IPS-15b (cell line): Measurements from ENCODE around the gene IPO11.
"Not testable (repeated sequence)": the region's sequence is repeated elsewhere in the genome, so short reads cannot be mapped to it uniquely, and the experiment has no call there.

Experiments
- H3K27me3 ChIP-seq: one replicate; pipeline ENCODE4 v1.6.1; 2013; ENCODE audit warnings: low read length; ENCODE audit not compliant: control insufficient read depth, insufficient read depth
- H3K36me3 ChIP-seq: one replicate; pipeline ENCODE4 v1.6.1; 2013; ENCODE audit warnings: low read length; ENCODE audit not compliant: control insufficient read depth, insufficient read depth
- H3K4me1 ChIP-seq: one replicate; pipeline ENCODE4 v1.6.1; 2013; ENCODE audit warnings: mild to moderate bottlenecking, low read length; ENCODE audit not compliant: control insufficient read depth, insufficient read depth
- H3K4me3 ChIP-seq: one replicate; pipeline ENCODE4 v1.5.1; 2013; ENCODE audit warnings: low read depth, low read length
- H3K9ac ChIP-seq: one replicate; pipeline ENCODE4 v1.6.1; 2013; ENCODE audit warnings: low read depth, mild to moderate bottlenecking, low read length
- H3K9me3 ChIP-seq: one replicate; pipeline ENCODE4 v1.6.1; 2013; ENCODE audit warnings: mild to moderate bottlenecking, low read length; ENCODE audit not compliant: control insufficient read depth, insufficient read depth

The IPO11 gene

DNA sequence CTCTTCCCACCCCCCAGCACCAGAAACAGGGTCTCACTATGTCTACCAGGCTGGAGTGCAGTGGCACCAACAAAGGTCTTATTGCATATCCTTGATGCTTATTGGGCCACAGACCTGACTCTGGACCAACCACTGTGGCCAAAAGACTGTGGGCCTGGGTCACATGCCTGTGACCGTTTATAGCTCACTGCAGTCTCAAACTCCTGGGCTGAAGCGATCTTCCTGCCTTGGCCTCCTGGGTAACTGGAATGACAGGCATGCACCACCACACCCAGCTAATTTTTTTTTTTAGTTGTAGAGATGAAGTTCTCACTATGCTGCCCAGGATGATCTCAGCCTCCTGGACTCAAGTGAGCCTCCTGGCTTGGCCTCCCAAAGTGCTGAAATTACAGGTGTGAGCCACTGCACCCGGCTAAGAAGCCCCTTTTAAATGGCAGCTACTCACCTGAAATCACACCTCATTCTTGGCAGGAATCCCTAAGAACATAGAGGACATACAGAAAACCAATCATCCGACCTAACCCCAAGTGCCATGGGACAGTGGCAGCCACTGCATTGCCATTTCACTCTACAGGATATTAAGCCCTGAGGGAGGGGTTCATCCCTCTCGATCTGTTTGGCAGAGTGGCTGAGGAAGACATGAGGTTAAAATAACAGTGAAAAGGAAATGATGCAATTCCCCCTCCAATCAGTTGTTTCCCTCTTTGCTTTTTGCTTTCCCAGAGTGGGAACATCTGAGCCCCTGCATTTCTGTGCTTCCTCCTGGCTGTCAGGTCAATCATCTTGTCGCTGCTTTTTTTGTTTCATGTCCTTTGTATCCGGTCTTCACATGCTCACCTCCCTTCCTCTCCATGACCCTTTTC is 240.7 kb downstream of the IPO11 start:
- no peak overlapping the region for H3K4me3 ChIP-seq
- peaks cover 5% of the 10 kb centered on the region for H3K9me3 ChIP-seq
- H3K27me3 ChIP-seq = no peaks in the 10 kb centered on the region
- no peaks in the 10 kb centered on the region for H3K4me1 ChIP-seq
- peaks cover 4% of the 10 kb centered on the region for H3K36me3 ChIP-seq
- no peak overlapping the region for H3K9ac ChIP-seq

DNA sequence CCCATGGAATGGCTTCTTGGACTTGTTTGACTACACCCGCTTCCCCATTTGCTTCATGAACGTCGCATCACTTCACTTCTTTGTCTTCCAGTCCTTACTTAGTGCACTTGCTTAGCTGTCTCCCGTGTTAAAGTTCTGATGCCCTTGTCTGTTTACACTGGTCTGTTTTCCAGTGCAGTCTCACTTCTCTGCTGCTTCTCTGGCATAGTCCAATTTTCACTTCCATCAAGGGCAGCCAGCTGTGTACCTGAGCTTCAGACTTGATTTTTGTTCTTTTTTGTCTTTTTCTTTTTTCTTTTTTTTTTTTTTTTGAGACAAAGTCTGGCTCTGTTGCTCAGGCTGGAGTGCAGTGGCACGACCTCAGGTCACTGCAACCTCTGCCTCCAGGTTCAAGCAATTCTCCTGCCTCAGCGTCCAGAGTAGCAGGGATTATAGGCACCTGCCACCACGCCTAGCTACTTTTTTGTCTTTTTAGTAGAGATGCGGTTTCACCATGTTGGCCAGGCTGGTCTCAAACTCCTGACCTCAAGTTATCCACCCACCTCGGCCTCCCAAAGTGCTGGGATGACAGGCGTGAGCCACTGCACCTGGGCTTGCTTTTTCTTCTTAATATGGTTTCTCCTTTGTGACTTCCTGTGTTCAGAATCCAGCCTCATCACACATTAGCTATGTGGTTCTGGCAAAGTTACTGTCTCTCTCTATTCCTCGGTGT is 241.5 kb downstream of the IPO11 start:
- H3K36me3 ChIP-seq = peaks cover 4% of the 10 kb centered on the region
- H3K4me1 ChIP-seq = no peaks in the 10 kb centered on the region
- no peak overlapping the region for H3K9ac ChIP-seq
- H3K4me3 ChIP-seq = no peak overlapping the region
- H3K27me3 ChIP-seq = no peaks in the 10 kb centered on the region
- peaks cover 5% of the 10 kb centered on the region for H3K9me3 ChIP-seq

DNA sequence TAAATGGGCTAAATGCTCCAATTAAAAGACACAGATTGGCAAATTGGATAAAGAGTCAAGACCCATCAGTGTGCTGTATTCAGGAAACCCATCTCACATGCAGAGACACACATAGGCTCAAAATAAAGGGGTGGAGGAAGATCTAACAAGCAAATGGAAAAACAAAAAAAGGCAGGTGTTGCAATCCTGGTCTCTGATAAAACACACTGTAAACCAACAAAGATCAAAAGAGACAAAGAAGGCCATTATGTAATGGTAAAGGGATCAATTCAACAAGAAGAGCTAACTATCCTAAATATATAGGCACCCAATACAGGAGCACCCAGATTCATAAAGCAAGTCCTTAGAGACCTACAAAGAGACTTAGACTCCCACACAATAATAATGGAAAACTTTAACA is 245.2 kb downstream of the IPO11 start:
- not testable (repeated sequence) for H3K27me3 ChIP-seq, H3K36me3 ChIP-seq, H3K9ac ChIP-seq, H3K4me1 ChIP-seq, H3K4me3 ChIP-seq, H3K9me3 ChIP-seq

DNA sequence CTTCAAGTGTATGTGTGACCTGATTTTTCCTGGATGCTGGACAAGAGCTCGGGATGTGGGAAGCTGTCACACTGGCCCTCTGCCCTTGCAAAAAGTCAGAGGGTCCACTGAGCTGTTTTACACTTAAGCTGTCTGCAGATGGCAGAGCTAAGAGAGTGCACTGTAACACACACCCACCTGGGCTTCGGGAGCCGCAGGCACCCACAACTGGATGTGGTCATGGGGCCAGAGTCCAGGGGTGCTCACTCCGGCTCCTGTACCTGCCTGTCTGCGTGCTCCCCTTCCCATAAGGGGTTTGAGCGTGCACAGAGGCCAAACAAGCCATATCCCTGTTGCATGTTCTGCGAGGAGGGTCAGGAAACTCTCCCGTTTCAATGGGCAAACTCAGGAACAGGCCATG is 248.6 kb downstream of the IPO11 start:
- H3K9ac ChIP-seq = no peak overlapping the region
- H3K27me3 ChIP-seq = no peaks in the 10 kb centered on the region
- no peaks in the 10 kb centered on the region for H3K9me3 ChIP-seq

DNA sequence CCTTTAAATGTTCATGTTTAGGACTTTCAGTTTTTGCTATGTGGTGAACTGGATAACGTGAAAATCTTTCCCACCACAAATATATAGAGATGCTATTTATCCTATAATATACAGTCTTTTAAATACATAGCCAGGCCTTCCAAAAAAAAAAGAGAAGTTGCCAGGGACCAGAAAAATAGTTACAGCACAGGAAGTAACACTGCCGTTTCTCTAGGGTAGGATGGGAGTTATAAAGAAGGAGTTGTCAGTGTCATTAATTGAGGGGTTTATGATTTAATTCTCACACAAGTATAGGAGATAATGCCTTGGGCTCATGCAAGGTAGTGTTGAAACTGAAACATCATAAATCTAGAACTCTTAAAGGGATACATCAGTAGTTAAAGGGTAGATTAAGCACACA is 250.0 kb downstream of the IPO11 start:
- Histone ChIP-seq H3K4me1 (no peaks in the 10 kb centered on the region), H3K36me3 (no peaks in the 10 kb centered on the region), H3K9ac (no peak overlapping the region), H3K9me3 (no peaks in the 10 kb centered on the region), H3K27me3 (no peaks in the 10 kb centered on the region), H3K4me3 (no peak overlapping the region)

More for the DNA sequence above, 248.6 kb downstream of the IPO11 start:
- Histone ChIP-seq H3K36me3 (no peaks in the 10 kb centered on the region), H3K4me3 (no peak overlapping the region), H3K4me1 (no peaks in the 10 kb centered on the region)

DNA sequence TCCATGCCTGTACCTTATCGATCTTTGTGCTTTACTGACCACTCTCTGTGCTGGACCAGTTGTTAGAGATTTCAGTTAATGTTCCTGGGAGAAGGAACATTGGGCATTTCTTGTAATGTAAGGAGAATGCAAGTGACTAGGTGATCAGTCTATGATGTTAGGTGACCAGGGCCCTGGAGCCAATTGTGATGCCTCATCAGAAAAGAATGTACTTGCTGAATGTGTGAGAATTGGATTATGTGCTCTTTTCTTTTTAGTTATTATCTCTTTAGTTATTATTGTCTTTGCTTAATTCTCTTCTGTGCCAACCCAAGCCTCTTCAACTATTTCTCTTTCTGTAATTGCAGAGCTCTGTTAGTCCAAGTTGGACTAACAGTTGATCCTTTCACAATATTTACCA is 258.9 kb downstream of the IPO11 start:
- H3K9me3 ChIP-seq = no peaks in the 10 kb centered on the region
- no peak overlapping the region for H3K4me3 ChIP-seq
- no peak overlapping the region for H3K9ac ChIP-seq
- H3K27me3 ChIP-seq = no peaks in the 10 kb centered on the region
- no peaks in the 10 kb centered on the region for H3K4me1 ChIP-seq
- H3K36me3 ChIP-seq = no peaks in the 10 kb centered on the region

DNA sequence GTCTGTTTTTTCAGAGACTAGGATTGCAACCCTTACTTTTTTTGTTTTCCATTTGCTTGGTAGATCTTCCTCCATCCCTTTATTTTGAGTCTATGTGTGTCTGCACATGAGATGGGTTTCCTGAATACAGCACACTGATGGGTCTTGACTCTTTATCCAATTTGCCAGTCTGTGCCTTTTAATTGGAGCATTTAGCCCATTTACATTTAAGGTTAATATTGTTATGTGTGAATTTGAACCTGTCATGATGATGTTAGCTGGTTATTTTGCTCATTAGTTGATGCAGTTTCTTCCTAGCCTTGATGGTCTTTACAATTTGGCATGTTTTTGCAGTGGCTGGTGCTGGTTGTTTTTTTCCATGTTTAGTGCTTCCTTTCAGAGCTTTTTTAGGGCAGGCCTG is 264.0 kb downstream of the IPO11 start:
- not testable (repeated sequence) for H3K9me3 ChIP-seq, H3K36me3 ChIP-seq, H3K27me3 ChIP-seq

More for the DNA sequence above, 264.0 kb downstream of the IPO11 start:
- not testable (repeated sequence) for H3K4me3 ChIP-seq, H3K9ac ChIP-seq, H3K4me1 ChIP-seq
